GM18520 (cell line): ENCODE results near the gene SF3A2.

Source experiments
- ATAC-seq: cut with Tn5 transposase; IDR thresholded peaks from one replicate; pipeline ENCODE4 v1.9.1; 2021; ENCODE audit not compliant: unreplicated experiment

Gene SF3A2

GRCh38 chr19:2252055-2252796 lies 15.6 kb downstream of the SF3A2 start:
- ATAC-seq: no peak

GRCh38 chr19:2252797-2253105 lies 16.1 kb downstream of the SF3A2 start:
- no peak for ATAC-seq

GRCh38 chr19:2253106-2254063 lies 16.8 kb downstream of the SF3A2 start:
- no peak for ATAC-seq

GRCh38 chr19:2254064-2254872 lies 17.6 kb downstream of the SF3A2 start:
- no peak for ATAC-seq

- no peak for ATAC-seq
Observed at GRCh38 chr19:2255112-2255845, 18.7 kb downstream of the SF3A2 start.

GRCh38 chr19:2255982-2256685 lies 19.5 kb downstream of the SF3A2 start, which contains the start of gene JSRP1:
Gene JSRP1, minus strand, starts transcription at chr19:2256417. Its CDS starts 1,103 bp downstream, at chr19:2255314.
- no peak for ATAC-seq

- no peak for ATAC-seq
Observed at GRCh38 chr19:2259336-2259735, 22.7 kb downstream of the SF3A2 start.

GRCh38 chr19:2260341-2260805 lies 23.7 kb downstream of the SF3A2 start:
- no peak for ATAC-seq

- ATAC-seq: no peak
Observed at GRCh38 chr19:2261438-2262172, 25.0 kb downstream of the SF3A2 start.

GRCh38 chr19:2266183-2266993 lies 29.8 kb downstream of the SF3A2 start:
- ATAC-seq: no peak

- no peak for ATAC-seq
Observed at GRCh38 chr19:2268480-2268830, 31.8 kb downstream of the SF3A2 start.

GRCh38 chr19:2268861-2269243 lies 32.2 kb downstream of the SF3A2 start:
- no peak for ATAC-seq

- peak; percentile 44 for ATAC-seq
Observed at GRCh38 chr19:2269244-2270156, 32.9 kb downstream of the SF3A2 start.

GRCh38 chr19:2270157-2270422 lies 33.5 kb downstream of the SF3A2 start:
- no peak for ATAC-seq

GRCh38 chr19:2270423-2271233 lies 34.0 kb downstream of the SF3A2 start:
- no peak for ATAC-seq

GRCh38 chr19:2271234-2272103 lies 34.8 kb downstream of the SF3A2 start:
- ATAC-seq: no peak
